ENCODE results near the gene RAB8A.

The RAB8A gene

GRCh38 chr19:16094360-16095070, 17.2 kb upstream of the RAB8A start:
- 90% methylated on average over 10 of the region's 10 CpGs for WGBS
- no peaks in the 10 kb centered on the region for H3K9me3 ChIP-seq (ENCODE audit: control insufficient read depth, low read length)
- no peak overlapping the region for H3K4ac ChIP-seq (ENCODE audit: low read depth in 1 of 2, low read length in 2 of 2)
- no peak overlapping the region for H2AK5ac ChIP-seq (ENCODE audit: low read length, severe bottlenecking)
- no peak for DNase-seq
- no peaks in the 10 kb centered on the region for H3K4me1 ChIP-seq (ENCODE audit: control insufficient read depth, insufficient read depth, low read depth, low read length)
- no peak overlapping the region for H3K14ac ChIP-seq (ENCODE audit: low read length in 2 of 2)
- no peak overlapping the region for H2BK12ac ChIP-seq (ENCODE audit: low read length in 2 of 2)
- H2BK15ac ChIP-seq (ENCODE audit: low read depth, poor library complexity, severe bottlenecking) = no peak overlapping the region
- H2BK5ac ChIP-seq (ENCODE audit: low read depth, low read length, poor library complexity, severe bottlenecking) = no peak overlapping the region
- H3K23ac ChIP-seq (ENCODE audit: low read length in 2 of 2) = no peak overlapping the region
- H4K91ac ChIP-seq (ENCODE audit: low read length) = no peak overlapping the region
- no peak overlapping the region for H3K4me3 ChIP-seq (ENCODE audit: insufficient read depth in 1 of 2, low read depth in 1 of 2, low read length in 2 of 2)
- no peak overlapping the region for H3K4me2 ChIP-seq (ENCODE audit: low read length, poor library complexity, severe bottlenecking)
- no peak overlapping the region for H3K18ac ChIP-seq (ENCODE audit: low read depth in 1 of 2, low read length in 2 of 2)
- no peak overlapping the region for H2AFZ ChIP-seq (ENCODE audit: low read depth, low read length)
- H4K8ac ChIP-seq (ENCODE audit: low read length) = no peak overlapping the region
- peaks cover 83 to 100% of the 10 kb centered on the region in 2 experiments for H3K36me3 ChIP-seq (ENCODE audit: control insufficient read depth in 1 of 2, insufficient read depth in 2 of 2, low read depth in 1 of 2, low read length in 2 of 2)
- peak overlapping the region; percentile 19 for H3K27ac ChIP-seq (ENCODE audit: low read length, poor library complexity, severe bottlenecking)
- H3K9ac ChIP-seq (ENCODE audit: low read length) = peak overlapping the region; percentile 11
- no peaks in the 10 kb centered on the region for H3K27me3 ChIP-seq (ENCODE audit: control insufficient read depth in 1 of 2, insufficient read depth in 1 of 2, low read length in 2 of 2)
- H2BK120ac ChIP-seq (ENCODE audit: low read depth, low read length) = no peak overlapping the region
- peaks cover 8% of the 10 kb centered on the region for H3K79me1 ChIP-seq (replicated peaks; ENCODE audit: low read length, poor library complexity, severe bottlenecking)

DNA sequence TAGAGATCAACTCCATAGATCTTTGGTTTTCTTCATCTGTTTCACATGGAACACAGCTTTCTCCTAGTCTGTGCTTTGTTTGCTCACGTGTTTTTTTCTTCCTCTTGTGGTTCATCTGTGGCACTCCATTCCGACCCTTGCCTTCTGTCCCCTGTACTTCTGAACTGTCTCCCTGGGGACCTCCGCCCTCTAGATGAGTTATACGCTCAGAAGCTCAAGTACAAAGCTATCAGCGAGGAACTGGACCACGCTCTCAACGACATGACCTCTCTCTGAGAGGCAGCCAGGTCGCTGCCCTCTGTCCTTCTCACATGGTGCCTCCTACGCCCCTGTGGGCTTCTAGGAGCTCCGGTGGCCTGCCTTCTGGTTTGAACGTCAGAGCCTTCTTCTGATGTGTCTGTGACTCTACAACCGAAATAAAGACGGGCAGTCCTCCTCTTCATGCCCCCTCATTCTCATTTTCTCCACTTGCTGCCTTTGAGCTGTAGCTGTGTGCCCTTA, 16.6 kb upstream of the RAB8A start:
- Histone ChIP-seq H3K79me1 (replicated peaks; ENCODE audit: low read length, poor library complexity, severe bottlenecking) (peaks cover 8% of the 10 kb centered on the region), H2BK120ac (ENCODE audit: low read depth, low read length) (no peak overlapping the region), H3K4me2 (ENCODE audit: low read length, poor library complexity, severe bottlenecking) (no peak overlapping the region), H3K9ac (ENCODE audit: low read length) (peak overlapping the region; percentile 11), H3K36me3 (ENCODE audit: control insufficient read depth in 1 of 2, insufficient read depth in 2 of 2, low read depth in 1 of 2, low read length in 2 of 2) (peaks cover 79 to 100% of the 10 kb centered on the region in 2 experiments), H3K27me3 (ENCODE audit: control insufficient read depth in 1 of 2, insufficient read depth in 1 of 2, low read length in 2 of 2) (no peaks in the 10 kb centered on the region), H3K23ac (ENCODE audit: low read length in 2 of 2) (no peak overlapping the region), H3K4me3 (ENCODE audit: insufficient read depth in 1 of 2, low read depth in 1 of 2, low read length in 2 of 2) (no peak overlapping the region), H3K18ac (ENCODE audit: low read depth in 1 of 2, low read length in 2 of 2) (no peak overlapping the region), H2BK12ac (ENCODE audit: low read length in 2 of 2) (no peak overlapping the region), H2BK15ac (ENCODE audit: low read depth, poor library complexity, severe bottlenecking) (no peak overlapping the region), H3K9me3 (ENCODE audit: control insufficient read depth, low read length) (no peaks in the 10 kb centered on the region), H2AK5ac (ENCODE audit: low read length, severe bottlenecking) (no peak overlapping the region), H3K14ac (ENCODE audit: low read length in 2 of 2) (no peak overlapping the region), H2BK5ac (ENCODE audit: low read depth, low read length, poor library complexity, severe bottlenecking) (no peak overlapping the region), H2AFZ (ENCODE audit: low read depth, low read length) (no peak overlapping the region), H4K8ac (ENCODE audit: low read length) (no peak overlapping the region), H4K91ac (ENCODE audit: low read length) (no peak overlapping the region), H3K27ac (ENCODE audit: low read length, poor library complexity, severe bottlenecking) (peak overlapping the region; percentile 5), H3K4ac (ENCODE audit: low read depth in 1 of 2, low read length in 2 of 2) (no peak overlapping the region), H3K4me1 (ENCODE audit: control insufficient read depth, insufficient read depth, low read depth, low read length) (no peaks in the 10 kb centered on the region)
- 74% methylated on average over 13 of the region's 13 CpGs for WGBS
- no peak for DNase-seq

DNA sequence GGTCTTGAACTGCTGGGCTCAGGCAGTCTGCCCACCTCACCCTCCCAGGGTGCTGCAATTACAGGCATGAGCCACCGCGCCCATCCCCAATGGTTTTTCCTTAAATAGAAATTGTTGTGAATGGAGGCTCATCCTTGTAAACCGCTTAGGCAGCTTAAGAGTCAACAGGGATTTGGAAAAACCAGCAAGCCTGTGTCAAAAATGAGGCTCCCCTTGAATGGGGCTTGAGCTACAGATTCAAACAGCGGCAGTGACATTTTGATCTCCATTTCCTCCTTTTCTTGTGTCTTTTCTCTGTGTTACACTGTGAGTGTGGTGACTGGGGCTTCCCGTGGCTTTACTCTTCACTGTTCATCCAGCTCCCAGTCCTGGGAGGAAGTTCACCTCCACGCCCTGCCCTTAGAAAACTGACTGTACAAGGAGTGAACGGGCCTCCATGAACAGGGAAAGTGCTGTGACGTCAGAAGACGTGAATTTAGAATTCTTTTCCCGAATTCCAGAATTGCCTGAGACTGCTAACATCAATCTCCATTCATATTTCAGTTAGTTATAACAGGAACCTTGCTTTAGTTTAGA, 15.3 kb upstream of the RAB8A start:
- Histone ChIP-seq H3K14ac (ENCODE audit: low read length in 2 of 2) (no peak overlapping the region), H2BK15ac (ENCODE audit: low read depth, poor library complexity, severe bottlenecking) (no peak overlapping the region), H3K4me1 (ENCODE audit: control insufficient read depth, insufficient read depth, low read depth, low read length) (no peaks in the 10 kb centered on the region), H3K79me1 (replicated peaks; ENCODE audit: low read length, poor library complexity, severe bottlenecking) (peaks cover 11% of the 10 kb centered on the region), H3K27me3 (ENCODE audit: control insufficient read depth in 1 of 2, insufficient read depth in 1 of 2, low read length in 2 of 2) (no peaks in the 10 kb centered on the region), H3K27ac (ENCODE audit: low read length, poor library complexity, severe bottlenecking) (no peak overlapping the region), H3K4me3 (ENCODE audit: insufficient read depth in 1 of 2, low read depth in 1 of 2, low read length in 2 of 2) (no peak overlapping the region), H3K18ac (ENCODE audit: low read depth in 1 of 2, low read length in 2 of 2) (no peak overlapping the region), H3K4me2 (ENCODE audit: low read length, poor library complexity, severe bottlenecking) (no peak overlapping the region), H4K8ac (ENCODE audit: low read length) (no peak overlapping the region), H3K36me3 (ENCODE audit: control insufficient read depth in 1 of 2, insufficient read depth in 2 of 2, low read depth in 1 of 2, low read length in 2 of 2) (peaks cover 76 to 100% of the 10 kb centered on the region in 2 experiments), H2BK120ac (ENCODE audit: low read depth, low read length) (no peak overlapping the region), H3K4ac (ENCODE audit: low read depth in 1 of 2, low read length in 2 of 2) (no peak overlapping the region), H2AFZ (ENCODE audit: low read depth, low read length) (no peak overlapping the region), H2BK5ac (ENCODE audit: low read depth, low read length, poor library complexity, severe bottlenecking) (no peak overlapping the region), H3K9me3 (ENCODE audit: control insufficient read depth, low read length) (no peaks in the 10 kb centered on the region), H2AK5ac (ENCODE audit: low read length, severe bottlenecking) (no peak overlapping the region), H2BK12ac (ENCODE audit: low read length in 2 of 2) (no peak overlapping the region), H3K23ac (ENCODE audit: low read length in 2 of 2) (no peak overlapping the region), H4K91ac (ENCODE audit: low read length) (no peak overlapping the region), H3K9ac (ENCODE audit: low read length) (peak overlapping the region; percentile 34)
- DNase-seq = peak; percentile 47
- 97% methylated on average over 7 of the region's 10 CpGs for WGBS

DNA sequence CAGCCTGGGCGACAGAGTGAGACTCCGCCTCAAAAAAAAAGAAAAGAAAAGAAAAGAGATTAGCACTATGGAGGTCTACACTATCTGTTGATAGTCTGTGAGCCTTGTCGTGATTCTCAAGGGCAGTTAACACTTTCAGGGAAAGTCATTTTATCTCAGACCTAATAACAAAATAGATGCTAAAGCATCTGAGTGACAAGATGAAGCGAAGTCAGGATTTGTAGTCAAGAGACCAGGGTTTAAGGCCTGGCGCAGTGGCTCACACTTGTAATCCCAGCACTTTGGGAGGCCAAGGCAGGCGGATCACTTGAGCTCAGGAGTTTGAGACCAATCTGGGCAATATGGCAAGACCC, 13.3 kb upstream of the RAB8A start:
- H2BK15ac ChIP-seq (ENCODE audit: low read depth, poor library complexity, severe bottlenecking) = no peak overlapping the region
- no peak overlapping the region for H4K8ac ChIP-seq (ENCODE audit: low read length)
- no peak overlapping the region for H3K4ac ChIP-seq (ENCODE audit: low read depth in 1 of 2, low read length in 2 of 2)
- H3K9me3 ChIP-seq (ENCODE audit: control insufficient read depth, low read length) = no peaks in the 10 kb centered on the region
- H3K79me1 ChIP-seq (replicated peaks; ENCODE audit: low read length, poor library complexity, severe bottlenecking) = peaks cover 11% of the 10 kb centered on the region
- no peak overlapping the region for H4K91ac ChIP-seq (ENCODE audit: low read length)
- H2AFZ ChIP-seq (ENCODE audit: low read depth, low read length) = no peak overlapping the region
- DNase-seq = no peak
- H3K9ac ChIP-seq (ENCODE audit: low read length) = peak overlapping the region; percentile 1
- H2BK120ac ChIP-seq (ENCODE audit: low read depth, low read length) = no peak overlapping the region
- H2AK5ac ChIP-seq (ENCODE audit: low read length, severe bottlenecking) = no peak overlapping the region
- H3K23ac ChIP-seq (ENCODE audit: low read length in 2 of 2) = no peak overlapping the region
- H2BK5ac ChIP-seq (ENCODE audit: low read depth, low read length, poor library complexity, severe bottlenecking) = no peak overlapping the region
- H3K14ac ChIP-seq (ENCODE audit: low read length in 2 of 2) = no peak overlapping the region
- H3K36me3 ChIP-seq (ENCODE audit: control insufficient read depth in 1 of 2, insufficient read depth in 2 of 2, low read depth in 1 of 2, low read length in 2 of 2) = peaks cover 65 to 100% of the 10 kb centered on the region in 2 experiments
- H3K4me3 ChIP-seq (ENCODE audit: insufficient read depth in 1 of 2, low read depth in 1 of 2, low read length in 2 of 2) = no peak overlapping the region
- no peak overlapping the region for H3K4me2 ChIP-seq (ENCODE audit: low read length, poor library complexity, severe bottlenecking)
- H3K4me1 ChIP-seq (ENCODE audit: control insufficient read depth, insufficient read depth, low read depth, low read length) = no peaks in the 10 kb centered on the region
- no peaks in the 10 kb centered on the region for H3K27me3 ChIP-seq (ENCODE audit: control insufficient read depth in 1 of 2, insufficient read depth in 1 of 2, low read length in 2 of 2)
- no peak overlapping the region for H3K27ac ChIP-seq (ENCODE audit: low read length, poor library complexity, severe bottlenecking)
- H2BK12ac ChIP-seq (ENCODE audit: low read length in 2 of 2) = no peak overlapping the region
- H3K18ac ChIP-seq (ENCODE audit: low read depth in 1 of 2, low read length in 2 of 2) = no peak overlapping the region
- WGBS = 97% methylated on average over 4 of the region's 6 CpGs

All from mesenchymal stem cell (in vitro differentiated cells and primary cell).